NCI-H2227 treated with DMSO at 0.1 percent for 48 hours (cell line): ENCODE measurements around the gene PRKCE.
A peak's percentile ranks its signal among the peaks of the same experiment; 100 is the strongest.

ENCODE experiments used
- DNase-seq: peaks from one replicate; lab custom pipeline; 2025; lab: John Stamatoyannopoulos, UW

The PRKCE gene

GRCh38 chr2:46048693-46049092 is 397.2 kb downstream of the PRKCE start:
- DNase-seq, result no peak

- no peak for DNase-seq
Observed at GRCh38 chr2:46050027-46050426, 398.6 kb downstream of the PRKCE start.

- no peak for DNase-seq
Observed at GRCh38 chr2:46050489-46050888, 399.0 kb downstream of the PRKCE start.

GRCh38 chr2:46051085-46051484 is 399.6 kb downstream of the PRKCE start:
- no peak for DNase-seq

GRCh38 chr2:46053564-46053963 is 402.1 kb downstream of the PRKCE start:
- DNase-seq, result no peak

GRCh38 chr2:46056541-46056940 is 405.1 kb downstream of the PRKCE start:
- no peak for DNase-seq

- DNase-seq, result no peak
Observed at GRCh38 chr2:46058140-46058539, 406.7 kb downstream of the PRKCE start.

- peak; percentile 53 for DNase-seq
Observed at GRCh38 chr2:46062637-46063412, 411.4 kb downstream of the PRKCE start.

- no peak for DNase-seq
Observed at GRCh38 chr2:46064396-46064795, 412.9 kb downstream of the PRKCE start.

GRCh38 chr2:46065152-46065551 is 413.7 kb downstream of the PRKCE start:
- DNase-seq, result no peak

- no peak for DNase-seq
Observed at GRCh38 chr2:46066116-46066515, 414.6 kb downstream of the PRKCE start.

GRCh38 chr2:46066601-46067000 is 415.1 kb downstream of the PRKCE start:
- no peak for DNase-seq

- no peak for DNase-seq
Observed at GRCh38 chr2:46067062-46067461, 415.6 kb downstream of the PRKCE start.

GRCh38 chr2:46067501-46068305 is 416.2 kb downstream of the PRKCE start:
- no peak for DNase-seq

- no peak for DNase-seq
Observed at GRCh38 chr2:46068636-46069035, 417.2 kb downstream of the PRKCE start.

GRCh38 chr2:46071074-46071473 is 419.6 kb downstream of the PRKCE start:
- no peak for DNase-seq

GRCh38 chr2:46072101-46072820 is 420.8 kb downstream of the PRKCE start:
- no peak for DNase-seq

- no peak for DNase-seq
Observed at GRCh38 chr2:46073540-46074046, 422.1 kb downstream of the PRKCE start.

- DNase-seq, result no peak
Observed at GRCh38 chr2:46074501-46074900, 423.0 kb downstream of the PRKCE start.

GRCh38 chr2:46075848-46076247 is 424.4 kb downstream of the PRKCE start:
- DNase-seq, result no peak

GRCh38 chr2:46076251-46076650 is 424.8 kb downstream of the PRKCE start:
- DNase-seq, result no peak

GRCh38 chr2:46076875-46077274 is 425.4 kb downstream of the PRKCE start:
- no peak for DNase-seq
